Liver (tissue), 2 donors: ENCODE measurements around the gene PAX7.

Experiments
- CTCF ChIP-seq: fragments of 150-350 bp; IDR thresholded peaks from 2 replicates; pipeline ENCODE4 v1.5.1; 2017; ENCODE audit warnings: improper control_type of control experiment, low read depth, low read length; ENCODE audit not compliant: missing input control
- REST ChIP-seq: IDR thresholded peaks from 2 replicates; pipeline ENCODE4 v1.6.1; 2016; ENCODE audit warnings: antibody characterized with exemption, mild to moderate bottlenecking
- donor health status: healthy.

GRCh38 chr1:18722270-18722669, 91.6 kb downstream of the PAX7 start:
- TF ChIP-seq REST (no peak), CTCF (no peak)
